ENCODE results near the gene RPN2. TPM values are rescaled to one million over a fixed set of nuclear protein-coding genes. Genes with fewer than 3 reads are reported as not detected.

RPN2 gene
- total and polyA plus RNA-seq, 2 donors from 2014 or later = 175 to 207 TPM

DNA sequence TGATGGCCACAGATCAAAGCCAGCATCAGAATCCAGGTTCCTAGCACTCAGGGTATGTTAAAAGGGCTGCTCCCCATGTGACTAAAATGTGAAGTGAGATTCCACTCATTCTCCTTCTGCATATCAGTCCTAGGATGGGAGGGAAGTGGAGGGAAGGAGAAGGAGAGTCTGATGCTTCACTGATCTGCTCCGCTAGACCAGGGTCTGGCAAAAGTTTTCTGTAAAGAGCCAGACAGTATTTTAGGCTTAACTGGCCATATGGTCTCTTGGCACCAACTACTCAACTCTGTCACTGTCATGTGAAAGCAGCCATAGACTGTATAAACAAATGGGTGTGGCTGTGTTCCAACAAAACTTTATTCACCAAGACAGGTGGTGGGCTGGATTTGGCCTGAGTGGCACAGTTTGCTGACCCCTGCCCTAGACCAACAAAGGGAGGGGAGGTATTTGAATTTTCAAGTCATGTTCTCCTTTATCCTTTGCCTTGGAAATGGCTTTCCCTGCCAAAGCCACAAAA, 59.9 kb downstream of the RPN2 start:
- no peak overlapping the region for H3K9ac ChIP-seq (ENCODE audit: low read length in 3 of 3)
- H3K4me3 ChIP-seq (ENCODE audit: low read length in 3 of 3) = no peak overlapping the region
- FAIRE-seq (no peak), DNase-seq (peak in 1 of 5 donors; percentile 18)
- intact Hi-C loops (cut with DNase I) = no loop called here
- no peaks in the 10 kb centered on the region for H3K9me3 ChIP-seq (ENCODE audit: control insufficient read depth in 2 of 3, insufficient read depth in 1 of 3, low read length in 3 of 3)
- H3K27ac ChIP-seq (ENCODE audit: low read depth in 2 of 2, low read length in 2 of 2) = no peak overlapping the region
- H3K4me1 ChIP-seq (ENCODE audit: control insufficient read depth in 2 of 3, insufficient read depth in 2 of 3, low read depth in 1 of 3, low read length in 3 of 3) = peaks cover 0 to 3% (median 0%) of the 10 kb centered on the region in 3 donors
- TF ChIP-seq, protein P1, sequence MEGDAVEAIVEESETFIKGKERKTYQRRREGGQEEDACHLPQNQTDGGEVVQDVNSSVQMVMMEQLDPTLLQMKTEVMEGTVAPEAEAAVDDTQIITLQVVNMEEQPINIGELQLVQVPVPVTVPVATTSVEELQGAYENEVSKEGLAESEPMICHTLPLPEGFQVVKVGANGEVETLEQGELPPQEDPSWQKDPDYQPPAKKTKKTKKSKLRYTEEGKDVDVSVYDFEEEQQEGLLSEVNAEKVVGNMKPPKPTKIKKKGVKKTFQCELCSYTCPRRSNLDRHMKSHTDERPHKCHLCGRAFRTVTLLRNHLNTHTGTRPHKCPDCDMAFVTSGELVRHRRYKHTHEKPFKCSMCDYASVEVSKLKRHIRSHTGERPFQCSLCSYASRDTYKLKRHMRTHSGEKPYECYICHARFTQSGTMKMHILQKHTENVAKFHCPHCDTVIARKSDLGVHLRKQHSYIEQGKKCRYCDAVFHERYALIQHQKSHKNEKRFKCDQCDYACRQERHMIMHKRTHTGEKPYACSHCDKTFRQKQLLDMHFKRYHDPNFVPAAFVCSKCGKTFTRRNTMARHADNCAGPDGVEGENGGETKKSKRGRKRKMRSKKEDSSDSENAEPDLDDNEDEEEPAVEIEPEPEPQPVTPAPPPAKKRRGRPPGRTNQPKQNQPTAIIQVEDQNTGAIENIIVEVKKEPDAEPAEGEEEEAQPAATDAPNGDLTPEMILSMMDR (IDR thresholded peaks at IDR 0.05; ENCODE audit: borderline replicate concordance, extremely low read depth, insufficient read depth) = no peak
- no peaks in the 10 kb centered on the region for H3K27me3 ChIP-seq (ENCODE audit: control insufficient read depth, insufficient read depth, low read length)
- H3K36me3 ChIP-seq (ENCODE audit: control insufficient read depth in 2 of 3, insufficient read depth in 3 of 3, low read length in 3 of 3) = peaks cover 6 to 56% (median 43%) of the 10 kb centered on the region in 3 donors

DNA sequence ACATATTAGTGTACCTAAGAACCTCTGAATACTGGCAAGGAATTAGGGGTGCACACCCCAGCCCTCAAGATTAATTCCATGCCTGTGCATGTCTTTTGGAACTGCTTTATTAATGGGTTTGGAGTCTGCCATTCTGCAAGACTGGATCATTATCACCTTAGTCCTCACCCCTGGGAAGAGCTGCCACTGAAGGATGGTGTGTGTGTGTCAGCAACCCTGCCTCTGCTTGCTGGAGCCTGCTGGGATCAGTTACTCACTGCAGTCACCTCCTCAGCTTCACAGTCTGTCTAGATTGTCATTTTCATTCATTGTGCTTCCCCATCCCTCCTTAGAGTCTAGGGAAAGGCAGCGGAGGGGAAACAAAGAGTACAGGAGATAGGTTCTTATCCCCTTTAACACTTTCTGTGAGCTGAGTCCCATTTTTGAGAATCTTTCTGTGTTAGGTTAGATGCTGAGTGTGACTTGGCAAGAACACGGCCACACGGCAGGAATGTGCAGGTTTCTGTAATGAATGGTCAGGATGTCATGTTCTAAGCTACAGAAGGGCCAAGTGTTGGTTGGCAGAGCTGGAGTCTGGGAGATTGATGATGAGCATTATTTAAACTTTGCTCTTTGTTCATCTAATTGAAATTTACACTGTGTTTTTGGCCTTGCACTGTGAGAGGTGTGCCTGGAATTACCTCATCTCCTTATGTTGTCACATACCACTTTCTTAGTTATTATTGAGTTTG, 61.4 kb downstream of the RPN2 start:
- intact Hi-C loops (cut with DNase I) = no loop called here
- Histone ChIP-seq H3K9ac (ENCODE audit: low read length in 3 of 3) (no peak overlapping the region), H3K27me3 (ENCODE audit: control insufficient read depth, insufficient read depth, low read length) (no peaks in the 10 kb centered on the region), H3K4me3 (ENCODE audit: low read length in 3 of 3) (no peak overlapping the region), H3K36me3 (ENCODE audit: control insufficient read depth in 2 of 3, insufficient read depth in 3 of 3, low read length in 3 of 3) (peaks cover 5 to 45% (median 34%) of the 10 kb centered on the region in 3 donors), H3K9me3 (ENCODE audit: control insufficient read depth in 2 of 3, insufficient read depth in 1 of 3, low read length in 3 of 3) (no peaks in the 10 kb centered on the region), H3K27ac (ENCODE audit: low read depth in 2 of 2, low read length in 2 of 2) (no peak overlapping the region), H3K4me1 (ENCODE audit: control insufficient read depth in 2 of 3, insufficient read depth in 2 of 3, low read depth in 1 of 3, low read length in 3 of 3) (peaks cover 0 to 3% (median 0%) of the 10 kb centered on the region in 3 donors)
- FAIRE-seq = no peak
- TF ChIP-seq, protein P1 (IDR thresholded peaks at IDR 0.05; ENCODE audit: borderline replicate concordance, extremely low read depth, insufficient read depth) = no peak
- DNase-seq = no peak

DNA sequence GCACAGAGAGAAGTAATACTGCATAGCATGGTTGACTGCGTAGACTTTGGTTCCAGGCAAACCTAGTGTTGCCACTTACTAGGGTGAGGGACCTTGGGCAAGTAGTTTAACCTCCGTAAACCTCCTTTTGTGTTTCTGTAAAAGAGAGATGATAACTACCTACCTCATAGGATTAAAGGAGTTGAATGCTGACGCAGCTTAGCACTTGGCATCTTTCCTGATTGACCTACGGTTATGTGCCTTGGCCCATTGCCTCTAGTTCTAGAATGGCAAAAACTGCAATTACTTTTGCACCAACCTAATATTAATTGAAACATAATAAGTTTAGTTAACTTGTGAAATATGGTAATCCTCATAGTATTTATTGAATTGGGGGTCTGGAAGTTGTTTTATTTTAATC, 63.4 kb downstream of the RPN2 start:
- peaks cover 0 to 3% (median 0%) of the 10 kb centered on the region in 3 donors for H3K4me1 ChIP-seq (ENCODE audit: control insufficient read depth in 2 of 3, insufficient read depth in 2 of 3, low read depth in 1 of 3, low read length in 3 of 3)
- H3K9ac ChIP-seq (ENCODE audit: low read length in 3 of 3) = no peak overlapping the region
- H3K4me3 ChIP-seq (ENCODE audit: low read length in 3 of 3) = no peak overlapping the region
- H3K9me3 ChIP-seq (ENCODE audit: control insufficient read depth in 2 of 3, insufficient read depth in 1 of 3, low read length in 3 of 3) = no peaks in the 10 kb centered on the region
- no peak overlapping the region for H3K27ac ChIP-seq (ENCODE audit: low read depth in 2 of 2, low read length in 2 of 2)
- intact Hi-C loops (cut with DNase I) = no loop called here
- FAIRE-seq (no peak), DNase-seq (no peak)
- H3K27me3 ChIP-seq (ENCODE audit: control insufficient read depth, insufficient read depth, low read length) = no peaks in the 10 kb centered on the region
- TF ChIP-seq, protein P1 (IDR thresholded peaks at IDR 0.05; ENCODE audit: borderline replicate concordance, extremely low read depth, insufficient read depth) = no peak
- peaks cover 2 to 29% (median 20%) of the 10 kb centered on the region in 3 donors for H3K36me3 ChIP-seq (ENCODE audit: control insufficient read depth in 2 of 3, insufficient read depth in 3 of 3, low read length in 3 of 3)

Measured in kidney (tissue), 14 donors.